ENCODE results near the gene NPB.
A peak's percentile ranks its signal among the peaks of the same experiment; 100 is the strongest.
"Not testable (repeated sequence)": the region's sequence is repeated elsewhere in the genome, so short reads cannot be mapped to it uniquely, and the experiment has no call there.

Gene NPB

DNA sequence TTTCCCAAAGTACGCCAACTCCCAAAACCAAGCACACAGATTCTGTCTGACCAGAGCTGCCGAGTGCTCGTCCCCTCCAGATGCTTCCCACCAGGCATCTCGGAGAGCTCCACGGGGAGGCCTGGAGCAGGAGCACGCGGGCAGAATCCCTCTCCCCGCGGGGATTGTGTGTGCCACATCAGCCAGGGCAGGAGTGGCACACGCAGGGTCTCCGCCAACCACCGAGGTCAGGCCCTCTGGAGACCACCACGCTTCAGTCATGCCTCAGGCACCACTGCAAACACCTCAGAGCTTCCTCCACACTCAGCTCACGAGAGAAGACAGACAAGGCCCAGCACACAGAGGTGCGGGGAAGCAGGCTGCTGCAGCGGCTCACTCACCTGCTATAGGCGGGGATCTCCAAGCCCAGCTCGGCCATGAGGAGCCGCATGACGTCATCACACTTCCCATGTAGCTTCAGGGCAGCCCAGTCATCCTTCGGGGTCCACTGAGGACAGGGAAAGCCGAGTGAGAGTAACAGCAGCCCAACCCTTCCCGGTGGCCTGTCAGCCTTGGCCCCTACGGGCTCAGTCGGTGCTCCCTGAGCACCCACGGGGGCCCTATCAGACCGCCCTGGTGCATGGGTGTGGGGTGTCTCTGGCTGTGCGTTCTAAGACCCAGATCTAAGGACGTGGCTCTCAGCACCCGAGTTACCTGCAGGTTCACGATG is 11.5 kb downstream of the NPB start:
- DNase-seq, result no peak

DNA sequence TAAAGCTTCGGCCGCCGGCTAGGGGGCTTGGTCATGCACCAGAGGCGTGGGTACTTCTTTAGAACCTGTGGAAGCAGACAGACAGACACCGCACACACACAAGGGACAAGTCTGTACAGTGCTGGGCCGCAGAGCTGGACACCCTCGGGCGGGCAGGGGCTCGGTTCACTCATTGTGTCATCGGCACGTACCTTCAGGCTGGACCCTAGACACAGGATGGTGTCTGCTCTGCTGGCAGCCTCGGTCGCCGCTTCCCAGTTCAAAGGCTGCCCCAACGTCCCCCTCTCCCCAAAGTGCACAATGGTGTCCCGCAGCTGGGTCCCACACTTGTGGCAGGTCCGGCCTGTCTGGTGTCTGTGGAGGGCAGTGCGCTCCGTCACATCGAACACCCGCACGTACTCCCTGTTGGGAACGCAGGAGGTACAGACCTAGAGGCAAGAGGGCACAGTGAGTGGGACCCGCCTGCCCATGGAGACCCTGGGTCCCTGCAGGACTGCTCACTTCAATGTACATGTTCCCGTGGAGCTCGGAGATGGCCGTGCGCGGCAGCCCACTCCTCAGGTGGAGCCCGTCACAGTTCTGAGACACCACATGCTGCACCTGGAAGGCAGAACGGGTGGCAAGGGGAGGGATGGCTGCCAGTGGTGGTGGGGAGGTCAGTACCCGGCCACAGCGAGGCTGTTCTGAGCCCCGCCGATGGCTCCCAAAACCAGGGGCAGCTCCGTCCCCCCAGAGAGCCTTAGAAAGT is 12.2 kb downstream of the NPB start:
- no peak for DNase-seq

DNA sequence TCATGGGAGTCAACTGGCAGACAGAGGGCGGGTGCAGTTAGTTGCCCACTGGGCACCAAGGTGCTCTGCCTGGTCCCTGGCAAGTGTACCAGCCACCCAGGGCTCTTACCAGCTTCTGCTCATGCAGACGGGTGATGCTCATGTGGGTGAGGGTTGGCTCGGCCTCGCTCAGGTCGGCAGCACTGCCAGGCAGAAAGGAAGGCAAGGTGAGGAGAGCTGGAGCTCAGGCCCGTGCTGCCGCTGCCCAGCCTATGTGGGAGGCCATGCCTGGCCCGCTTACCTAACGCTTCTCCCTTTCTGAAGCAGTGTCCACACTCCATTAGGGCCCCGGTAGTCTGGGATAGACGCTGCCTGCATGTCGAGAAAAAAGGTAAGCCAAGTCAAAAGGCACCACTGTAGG is 13.3 kb downstream of the NPB start:
- no peak for DNase-seq

DNA sequence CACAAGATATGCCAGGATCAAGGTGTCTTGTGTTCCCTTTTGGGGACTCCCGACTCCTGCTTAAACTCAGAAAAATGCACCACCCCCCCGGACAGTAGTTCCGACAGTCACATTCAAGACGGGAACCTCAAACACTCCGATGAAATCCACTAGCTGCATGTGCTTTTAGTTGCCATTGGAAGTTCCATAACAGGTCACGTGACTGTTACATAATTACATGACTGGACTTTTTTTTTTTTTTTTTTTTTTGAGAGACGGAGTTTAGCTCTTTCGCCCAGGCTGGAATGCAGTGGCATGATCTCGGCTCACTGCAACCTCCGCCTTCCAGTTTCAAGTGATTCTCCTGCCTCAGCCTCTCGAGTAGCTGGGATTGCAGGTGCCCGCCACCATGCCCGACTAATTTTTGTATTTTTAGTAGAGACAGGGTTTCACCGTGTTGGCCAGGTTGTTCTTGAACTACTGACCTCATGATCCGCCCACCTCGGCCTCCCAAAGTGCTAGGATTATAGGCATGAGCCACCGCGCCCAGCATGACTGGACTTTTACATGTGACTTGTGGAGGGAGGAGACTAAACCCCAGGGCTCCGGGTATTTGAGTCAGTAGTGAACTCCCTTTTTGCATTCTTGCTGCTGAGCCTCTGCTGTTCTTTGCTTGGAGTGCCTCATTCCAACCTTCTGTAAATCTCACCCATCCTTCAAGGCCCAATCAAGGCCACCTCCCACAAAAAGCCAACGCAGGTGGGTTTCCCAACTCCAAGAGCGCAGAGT is 14.4 kb downstream of the NPB start:
- no peak for DNase-seq

DNA sequence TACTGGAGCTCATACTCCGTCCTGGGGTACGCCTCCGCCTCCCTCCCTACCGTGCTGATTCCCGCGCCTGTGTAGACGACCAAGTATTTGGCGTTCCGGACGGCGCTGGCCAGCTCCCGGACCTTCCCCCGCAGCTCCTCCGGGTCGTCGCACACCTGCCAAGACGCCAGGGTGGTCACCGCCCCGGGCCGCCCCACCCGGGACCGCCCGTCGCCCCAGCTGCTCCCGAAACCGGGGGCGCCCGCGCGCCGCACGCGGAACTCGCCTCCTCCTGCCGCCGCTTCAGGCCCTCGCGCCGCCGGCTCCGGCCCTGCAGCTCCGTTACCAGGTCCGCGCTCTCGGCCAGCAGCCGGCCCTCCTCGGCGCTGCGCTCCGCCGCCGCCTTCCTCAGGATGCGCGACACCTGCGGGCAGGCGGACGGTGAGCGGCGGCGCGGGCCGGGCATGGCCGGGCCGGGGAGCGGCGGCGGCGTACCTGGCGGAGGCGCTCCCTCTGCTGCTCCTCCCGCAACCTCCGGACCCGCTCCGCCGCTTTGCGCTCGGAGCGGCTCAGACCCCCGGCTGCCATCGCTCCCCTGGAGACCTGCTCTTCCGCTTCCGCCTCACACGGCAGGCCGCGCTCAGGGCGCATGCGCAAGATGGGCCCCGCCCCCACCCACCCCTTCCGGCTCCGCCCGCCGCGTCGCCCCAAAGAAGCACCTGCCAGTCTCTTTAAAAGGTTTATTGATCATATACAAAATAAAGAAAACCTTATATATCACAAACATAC is 15.7 kb downstream of the NPB start, which contains the start of gene SIRT7:
TSS of gene SIRT7 (minus strand) at position 612 of the 768 bp plus-strand sequence. CDS start at position 567, 45 bp downstream.
- DNase-seq, result peak; percentile 84

DNA sequence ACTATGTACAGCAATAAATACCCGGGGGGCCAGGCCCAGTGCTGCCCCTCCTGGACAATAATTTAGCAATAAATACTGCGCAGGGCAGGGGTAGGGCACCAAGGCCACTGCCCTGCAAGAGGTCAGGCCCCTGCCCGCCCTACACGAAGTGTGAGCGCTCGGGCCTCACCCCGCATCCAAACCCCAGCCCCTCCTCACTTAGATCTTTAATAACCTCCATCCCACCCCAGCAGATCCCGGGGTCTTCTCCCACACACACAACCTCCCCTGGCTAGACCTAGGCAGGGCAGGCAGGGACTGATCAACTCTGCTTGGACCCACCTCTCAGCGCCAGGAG is 16.3 kb downstream of the NPB start:
- not testable (repeated sequence) for DNase-seq

DNA sequence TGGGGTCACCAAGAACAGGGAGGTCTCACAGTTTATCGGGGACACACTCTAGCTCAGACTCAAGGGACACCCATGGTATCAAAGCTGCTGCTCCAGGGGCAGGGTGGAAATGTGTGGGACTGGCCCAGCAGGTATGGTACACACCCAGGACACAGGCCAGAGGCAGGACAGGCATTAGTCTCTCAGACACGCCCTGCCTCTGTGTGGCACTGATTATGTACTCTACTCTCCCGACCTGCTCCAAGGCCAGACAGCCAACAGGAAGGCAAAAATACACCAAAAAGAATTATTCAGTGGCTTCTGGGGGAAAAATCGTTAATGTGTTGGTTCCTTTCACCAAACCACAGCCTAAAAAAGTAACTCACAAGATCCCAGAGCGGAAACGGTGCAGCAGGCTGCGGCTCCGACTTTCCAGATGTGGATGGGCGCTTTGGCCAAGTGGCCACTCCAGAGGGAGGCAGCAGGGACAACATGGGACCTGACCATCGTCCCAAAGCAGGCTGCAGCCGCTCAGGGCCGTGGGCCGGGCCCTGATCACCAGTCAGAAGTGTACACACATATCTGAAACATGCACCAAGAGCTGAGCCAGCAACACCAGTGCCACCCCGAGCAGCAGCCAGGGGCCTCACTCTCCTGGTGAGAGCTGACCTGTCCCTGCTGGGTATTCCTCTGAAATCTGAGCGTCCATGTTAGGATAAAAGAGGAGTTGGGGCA is 17.0 kb downstream of the NPB start:
- no peak for DNase-seq

DNA sequence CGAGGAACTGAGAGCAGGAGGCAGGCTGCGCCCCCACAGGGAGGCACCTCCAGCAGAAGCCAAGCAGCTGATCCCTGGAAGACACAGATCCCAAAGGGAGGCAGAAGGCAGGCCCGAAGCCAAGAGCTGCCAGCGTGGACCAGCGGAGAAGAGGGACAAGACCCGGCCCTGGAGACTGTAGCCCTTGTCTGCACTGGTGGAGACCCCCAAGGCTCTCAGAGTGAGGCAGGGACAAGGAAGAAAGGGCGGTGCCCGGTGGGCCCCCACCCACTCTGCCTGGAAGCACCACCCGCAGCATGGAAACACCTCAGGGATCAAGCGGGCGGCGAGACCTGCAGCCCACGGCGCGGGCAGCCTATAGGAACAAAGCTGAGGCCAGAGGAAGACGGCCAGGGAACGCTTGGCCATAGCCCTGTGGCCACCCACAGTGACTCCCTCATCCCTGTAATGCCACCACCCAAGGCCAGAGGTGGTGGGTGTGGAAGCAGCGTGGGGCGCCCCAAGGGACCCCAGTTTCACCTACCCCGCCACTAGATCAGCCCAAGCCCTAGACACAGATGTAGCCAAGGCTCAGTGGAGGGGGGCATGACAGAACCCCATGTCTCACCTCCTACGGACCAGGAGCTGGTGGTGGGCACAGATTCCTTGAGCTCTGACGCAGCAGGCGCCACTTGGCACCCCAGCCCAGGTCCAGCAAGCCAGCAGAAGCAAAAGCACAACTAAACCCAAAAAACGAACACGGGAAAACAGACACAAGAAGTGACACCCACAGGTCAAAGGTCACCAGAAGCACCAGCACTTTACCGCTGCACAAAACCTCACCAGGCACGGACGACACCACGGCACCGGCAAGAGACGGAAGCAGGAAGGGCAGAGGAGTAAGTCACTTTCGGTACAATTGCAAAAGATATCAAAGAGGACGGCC is 18.8 kb downstream of the NPB start:
- DNase-seq, result no peak

DNA sequence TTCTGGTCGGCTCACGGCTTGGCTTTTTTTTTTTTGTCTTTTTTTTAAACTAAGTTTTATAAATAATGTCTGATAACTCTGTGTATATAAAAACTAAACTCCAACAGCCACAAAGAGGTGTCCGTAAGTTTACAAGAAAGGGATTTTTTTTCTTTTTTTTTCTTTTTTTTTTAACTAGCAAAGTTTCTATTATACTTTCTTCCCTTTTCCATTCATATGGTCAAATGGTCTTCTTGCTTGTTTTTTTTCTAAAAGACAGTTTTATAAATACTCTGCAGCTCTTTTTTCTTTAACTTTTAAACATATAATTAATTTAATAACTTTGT is 19.5 kb downstream of the NPB start:
- no peak for DNase-seq

DNA sequence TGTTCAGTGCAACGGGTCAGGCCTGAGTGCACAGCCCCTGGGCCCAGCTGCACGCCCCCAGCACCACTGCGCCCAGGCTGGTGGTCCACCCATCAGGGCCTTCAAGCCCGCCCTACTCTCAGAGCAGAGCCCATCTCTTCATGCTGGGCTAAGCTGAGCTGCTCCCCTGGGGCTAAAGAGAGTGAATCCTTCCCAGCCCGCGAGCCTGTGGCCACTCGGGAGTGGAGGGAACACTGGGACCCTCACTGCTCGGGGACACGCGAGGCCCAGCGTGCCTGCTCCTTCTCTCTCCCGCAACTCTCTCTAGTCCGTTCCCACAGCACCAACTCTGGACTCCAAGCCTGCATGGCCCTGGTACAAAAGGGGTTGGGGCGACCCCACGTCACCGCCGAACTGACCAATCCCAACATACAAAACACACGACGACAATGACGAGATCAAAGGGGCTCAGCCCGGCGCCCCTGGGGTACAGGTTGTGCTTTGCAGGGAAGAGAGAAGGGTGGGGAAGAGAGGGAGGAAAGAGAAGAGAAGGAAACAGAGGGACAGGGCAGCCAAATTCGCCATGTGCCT is 20.0 kb downstream of the NPB start:
- no peak for DNase-seq

DNA sequence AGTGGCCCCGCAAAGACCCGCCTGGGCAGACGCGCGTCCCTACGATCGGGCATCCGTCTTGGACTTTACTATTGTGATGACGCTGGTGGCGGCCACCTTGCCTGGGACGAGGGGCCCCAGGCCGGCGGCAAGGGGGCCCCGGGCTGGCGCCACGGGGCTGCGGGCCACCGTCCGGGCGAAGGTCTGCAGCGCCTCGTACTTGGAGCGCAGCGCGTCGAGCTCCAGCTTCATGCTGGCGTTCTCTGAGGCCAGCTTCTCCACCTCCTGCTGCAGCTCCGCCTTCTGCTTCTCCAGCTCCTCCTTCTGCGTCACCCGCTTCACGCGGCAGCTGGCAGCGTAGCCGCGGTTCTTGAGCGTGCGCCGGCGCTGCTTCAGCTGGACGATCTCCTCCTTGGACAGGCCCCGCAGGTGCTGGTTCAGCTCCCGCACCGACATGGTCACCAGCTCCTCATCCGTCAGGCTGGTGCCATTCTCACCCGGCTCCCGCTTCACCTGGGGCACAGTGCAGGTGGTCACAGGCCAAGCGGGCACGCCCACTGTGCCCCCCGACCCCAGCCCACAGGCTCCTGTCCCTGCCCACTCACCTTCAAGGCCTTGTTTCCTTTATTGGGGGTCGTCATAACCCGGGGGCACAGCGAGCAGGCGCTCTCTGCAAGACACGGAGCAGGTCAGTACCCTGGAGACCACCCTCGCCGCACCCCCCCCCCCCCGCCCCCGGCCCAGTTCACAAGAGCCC is 20.7 kb downstream of the NPB start:
- no peak for DNase-seq

DNA sequence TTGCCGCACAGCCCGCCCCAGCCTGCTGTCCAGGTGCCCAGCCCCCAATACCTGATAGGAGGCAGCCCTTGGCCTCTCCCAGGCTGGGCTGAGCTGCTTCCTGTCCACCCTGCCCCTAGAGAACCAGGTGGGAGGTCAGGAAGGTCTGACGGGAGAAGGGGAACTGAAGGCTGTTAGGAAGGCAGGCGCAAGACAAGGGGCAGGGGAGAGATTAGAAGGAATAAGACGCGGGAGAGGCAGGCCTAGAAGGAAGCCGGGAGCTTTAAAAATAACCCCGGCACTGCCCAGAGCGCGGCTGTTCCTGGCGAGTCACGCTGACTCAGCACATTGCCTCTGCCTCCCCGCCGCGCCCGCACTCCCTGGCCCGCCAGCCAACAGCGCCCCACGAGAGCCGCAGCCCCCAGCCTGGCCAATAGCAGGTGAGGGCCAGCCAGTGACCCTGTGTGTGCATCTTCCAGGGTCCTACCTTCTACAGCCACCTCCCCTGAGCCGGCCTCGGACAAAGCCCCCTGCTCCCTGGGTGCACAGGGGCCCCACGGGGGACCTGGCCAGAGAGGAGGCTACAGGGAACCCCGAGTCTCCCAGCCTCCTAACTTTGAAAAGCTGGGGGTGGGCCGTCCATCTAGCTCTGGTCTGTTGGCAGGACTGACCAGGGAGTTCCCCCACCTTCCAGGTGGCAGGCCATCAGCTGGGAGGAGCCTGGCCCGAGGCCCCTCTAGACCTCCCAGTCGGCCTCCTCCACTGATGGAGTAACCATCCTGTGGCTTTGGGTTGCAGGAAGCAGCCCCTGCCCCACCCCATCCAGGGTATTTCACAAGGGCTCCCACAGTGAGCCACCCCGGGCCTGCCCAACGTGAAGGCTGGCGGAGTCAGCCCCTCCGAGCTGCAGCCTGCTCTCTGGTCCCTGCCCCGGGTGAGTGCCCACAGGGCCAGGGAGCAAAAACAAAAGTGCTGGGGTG is 21.5 kb downstream of the NPB start:
- DNase-seq, result no peak

DNA sequence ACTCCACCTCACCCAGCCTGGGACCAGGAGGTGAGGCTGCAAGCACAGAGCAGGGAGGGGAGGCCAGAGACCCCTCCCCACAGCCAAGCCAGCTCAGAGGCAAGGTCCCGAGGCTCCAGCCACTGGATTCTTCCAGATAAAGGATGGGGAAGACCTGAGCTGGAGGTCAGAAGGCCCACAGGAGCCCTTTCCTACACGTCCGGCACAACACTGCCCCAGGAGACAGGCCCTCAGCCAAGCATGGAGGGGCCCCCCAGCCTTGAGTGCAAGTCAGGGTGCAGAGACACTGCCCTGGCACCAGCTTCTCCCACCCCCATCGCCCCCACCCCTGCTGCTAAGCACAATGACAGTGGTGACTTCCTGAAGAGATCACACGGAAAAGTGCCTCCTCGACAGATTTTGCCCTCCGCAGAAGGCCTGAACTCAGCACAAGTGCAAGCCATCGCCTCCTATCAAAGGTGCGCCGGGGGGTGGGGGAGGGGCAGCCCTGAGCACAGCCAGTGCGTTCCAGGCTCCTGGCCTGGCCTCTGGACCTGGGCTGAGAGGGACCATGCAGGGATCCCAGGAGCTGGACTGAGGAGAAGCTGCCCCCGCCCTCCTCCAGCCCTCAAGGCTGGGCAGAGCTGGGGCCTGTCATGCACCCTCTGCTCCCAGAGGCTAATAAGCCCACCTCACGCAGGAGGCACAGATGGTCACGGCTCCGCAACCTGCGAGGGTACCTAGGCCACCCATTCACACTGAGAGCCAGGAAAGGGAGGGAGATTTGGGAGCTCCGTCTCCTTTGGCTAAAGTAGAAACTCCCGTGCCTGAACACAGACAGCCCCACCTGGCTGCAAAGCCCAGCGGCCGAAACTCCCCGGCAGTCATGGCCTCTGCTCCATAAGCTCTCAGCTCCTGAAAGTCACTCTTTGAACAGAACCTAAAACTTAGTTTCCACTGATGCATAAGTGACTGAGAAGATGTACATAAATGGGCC is 22.8 kb downstream of the NPB start:
- DNase-seq, result no peak

DNA sequence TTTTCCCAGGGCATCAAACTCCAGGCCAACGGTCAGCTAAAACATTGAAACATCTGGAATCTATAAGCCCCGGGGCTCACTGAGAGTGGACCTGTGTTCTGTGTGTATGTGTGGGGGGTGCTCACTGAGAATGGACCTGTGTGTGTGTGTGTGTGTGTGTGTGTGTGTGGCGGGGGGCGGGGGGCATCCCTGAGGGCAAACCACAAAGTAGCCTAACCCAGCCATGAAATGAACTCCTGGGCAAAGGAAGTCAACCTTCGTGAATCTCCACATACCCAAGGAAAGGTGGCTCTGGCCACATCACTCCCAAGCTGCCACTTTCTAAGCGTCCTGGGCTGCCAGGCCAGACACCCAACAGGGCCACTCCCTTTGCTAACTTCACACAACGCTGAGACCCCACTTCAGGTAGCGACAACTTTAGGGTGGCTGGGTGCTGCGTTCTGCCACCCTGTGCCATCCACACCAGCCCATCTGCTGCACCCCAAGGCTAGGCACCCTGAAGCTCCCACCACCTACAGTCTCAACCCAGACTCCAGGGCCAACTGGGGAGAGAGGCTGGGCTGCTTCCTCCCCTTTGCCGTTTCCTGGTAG is 23.9 kb downstream of the NPB start:
- DNase-seq, result no peak

DNA sequence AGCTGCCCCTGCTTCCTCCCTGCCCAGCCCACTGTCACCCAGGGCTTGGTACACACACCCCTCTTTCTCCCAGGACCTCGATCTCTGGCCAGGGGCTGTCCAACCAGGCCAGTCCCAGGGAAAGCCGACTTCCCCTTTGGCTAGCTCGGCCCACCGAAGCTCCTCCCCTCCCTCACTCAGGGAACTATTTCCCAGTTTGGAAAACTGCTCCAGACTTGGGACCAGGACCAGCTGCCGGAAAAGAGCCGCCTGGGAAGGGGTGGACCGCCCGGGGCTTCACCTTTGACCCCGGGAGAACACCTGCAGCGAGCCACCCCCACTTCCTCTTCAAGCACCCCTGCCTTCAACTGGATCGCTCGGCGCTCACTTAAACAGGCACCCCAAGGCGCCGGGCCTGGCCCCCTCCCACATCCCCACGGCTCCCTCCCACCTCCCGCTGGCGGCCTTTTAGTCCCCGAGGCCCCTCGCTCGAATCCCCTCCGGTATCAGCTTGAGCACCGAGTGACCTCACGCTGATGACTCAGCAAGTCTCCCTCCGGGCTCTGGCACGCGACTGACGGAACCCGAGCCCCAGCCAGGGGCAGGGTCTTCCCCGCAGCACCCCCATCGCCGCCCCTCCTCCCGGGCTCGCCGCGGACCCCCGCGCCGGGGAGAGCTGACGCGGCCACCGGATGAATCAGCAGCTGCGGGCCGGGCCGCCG is 24.6 kb downstream of the NPB start:
- peak; percentile 78 for DNase-seq

DNA sequence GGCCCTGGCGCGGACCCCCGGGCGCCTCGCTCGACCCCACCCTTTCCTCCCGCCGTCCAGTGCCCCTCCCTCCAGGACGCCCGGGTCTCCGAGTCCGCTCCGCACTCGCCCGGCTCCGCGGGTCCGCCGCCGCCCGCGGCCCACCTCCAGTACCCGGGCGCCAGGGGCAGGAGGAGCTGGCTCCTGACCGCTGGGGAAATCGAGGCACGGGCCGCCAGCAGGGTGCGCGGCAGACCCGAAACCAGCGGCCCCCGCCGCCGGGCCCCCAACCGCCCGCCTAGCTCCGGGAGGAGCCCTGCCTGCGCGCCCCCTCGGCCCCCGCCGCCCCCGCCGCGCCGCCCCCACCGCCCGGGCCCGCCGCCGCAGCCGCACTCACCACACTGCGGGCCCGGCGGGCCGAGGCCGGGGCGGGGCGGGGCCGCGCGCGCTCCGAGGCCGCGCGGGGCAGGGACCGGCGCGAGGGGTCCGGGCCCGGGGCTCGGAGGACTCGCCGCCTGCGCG is 25.2 kb downstream of the NPB start:
- DNase-seq, result no peak
